GM08714 (cell line): ENCODE measurements around the gene PAPOLG.

Source experiments
- H3K4me3 ChIP-seq: fragments of 200-500 bp; sonication (Bioruptor generic); 2 replicates; pipeline ENCODE4 v1.5.1; 2014; ENCODE audit warnings: mild to moderate bottlenecking, low read length, inconsistent platforms
- ZNF274 ChIP-seq: IDR thresholded peaks from 2 replicates; pipeline ENCODE4 v1.6.1; 2012; ENCODE audit warnings: mild to moderate bottlenecking, low read depth, low read length

Gene PAPOLG

DNA sequence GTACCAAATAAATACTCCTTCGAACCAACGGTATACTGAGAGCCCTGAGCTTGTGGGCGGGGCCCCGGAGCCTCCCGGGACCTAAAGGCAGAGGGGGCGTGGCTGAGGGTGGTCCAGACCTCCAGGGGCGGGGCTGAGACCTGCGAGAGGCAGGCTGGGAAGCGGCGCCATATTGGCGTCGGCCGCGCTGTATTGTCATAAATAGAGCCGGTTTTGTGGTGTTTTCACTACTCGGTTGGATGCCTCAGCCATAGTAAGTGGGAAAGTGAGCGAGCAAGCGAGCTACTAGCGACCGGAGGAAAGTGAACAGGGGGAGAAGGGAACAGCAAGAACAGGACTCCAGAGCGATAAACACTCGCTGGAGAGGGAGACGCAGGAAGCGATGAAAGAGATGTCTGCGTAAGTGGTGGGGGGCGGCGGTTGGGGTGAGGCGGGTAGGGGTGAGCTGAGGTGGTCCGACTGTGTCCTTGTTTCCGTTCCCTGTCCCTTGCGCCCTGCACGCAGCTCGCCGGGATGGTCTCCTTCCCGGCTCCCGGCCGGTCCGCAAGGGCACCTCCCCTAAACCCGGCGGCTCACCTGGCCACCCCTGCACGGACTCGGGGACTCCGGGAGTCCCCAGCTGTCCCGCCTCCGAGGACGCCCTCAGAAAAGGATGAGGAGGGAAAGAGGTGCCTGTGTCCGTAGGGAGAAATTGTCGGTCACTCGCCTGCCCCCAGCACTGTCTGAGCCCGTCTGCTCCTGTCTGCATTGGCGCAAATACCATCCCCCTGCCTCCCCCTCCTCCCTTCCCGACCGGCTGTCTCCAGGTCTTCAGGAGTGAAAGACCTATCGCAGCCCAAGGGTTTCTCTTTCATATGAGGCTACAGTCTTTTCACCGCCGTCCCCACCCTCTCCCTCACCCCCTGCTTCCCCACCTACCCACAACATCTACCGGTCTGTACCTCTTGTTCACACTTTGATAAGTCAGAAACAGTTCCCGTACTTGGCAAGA lies at the start of gene PAPOLG:
Gene PAPOLG (plus strand): TSS at position 172 of the 991 bp plus-strand sequence. CDS start 211 bp downstream, at position 383.
- peak within 1 kb of the TSS; percentile 81 for H3K4me3 ChIP-seq
- no peak for TF ChIP-seq ZNF274

DNA sequence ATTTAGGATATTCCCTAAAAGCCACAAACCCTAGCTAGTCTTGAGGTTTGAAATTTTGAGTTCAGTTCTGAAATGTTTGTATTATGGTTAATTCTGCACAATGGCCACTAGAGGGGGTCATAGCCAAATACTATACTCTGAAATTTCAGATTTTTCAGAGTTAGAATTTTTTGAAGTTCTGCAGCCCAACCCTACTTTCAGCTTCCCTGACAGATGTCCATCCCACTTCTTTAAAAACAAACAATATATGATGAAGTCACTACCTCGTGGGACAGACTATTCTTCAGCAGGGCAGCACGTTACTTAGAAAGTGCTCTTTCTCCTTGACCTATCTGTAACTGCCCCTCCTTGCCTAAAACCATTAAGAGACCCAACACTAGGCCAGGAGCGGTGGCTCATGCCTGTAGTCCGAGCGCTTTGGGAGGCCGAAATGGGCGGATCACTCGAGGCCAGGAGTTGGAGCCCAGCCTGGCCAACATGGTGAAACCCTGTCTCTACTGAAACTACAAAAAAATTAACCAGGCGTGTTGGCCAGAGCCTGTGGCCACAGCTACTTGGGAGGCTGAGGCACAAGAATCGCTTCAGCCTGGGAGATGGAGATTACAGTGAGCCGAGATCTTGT lies 48.2 kb upstream of the PAPOLG start:
- no peak overlapping the region for H3K4me3 ChIP-seq
- no peak for TF ChIP-seq ZNF274

GRCh38 chr2:60708630-60709320 lies 47.3 kb upstream of the PAPOLG start:
- H3K4me3 ChIP-seq, result no peak overlapping the region
- no peak for TF ChIP-seq ZNF274

DNA sequence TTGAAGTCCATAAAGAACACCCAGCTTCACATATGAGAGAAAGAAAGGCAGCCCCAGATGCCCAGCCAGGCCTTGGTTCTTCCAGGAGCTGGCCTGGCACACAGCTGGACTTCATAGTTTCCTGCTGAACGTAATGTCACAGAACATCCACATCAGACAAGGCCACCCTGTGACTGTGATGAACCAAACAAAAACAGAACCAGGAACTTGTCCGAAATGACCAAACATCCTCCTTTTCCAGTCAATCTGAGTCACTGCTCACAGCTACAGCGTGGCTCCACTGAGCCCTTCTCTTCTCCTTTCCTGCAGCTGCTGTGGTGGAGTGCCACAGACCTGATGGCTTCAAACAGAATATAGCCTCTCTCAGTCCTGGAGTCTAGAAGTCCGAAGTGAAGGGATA lies 45.4 kb upstream of the PAPOLG start:
- TF ChIP-seq ZNF274, result no peak
- H3K4me3 ChIP-seq, result no peak overlapping the region

DNA sequence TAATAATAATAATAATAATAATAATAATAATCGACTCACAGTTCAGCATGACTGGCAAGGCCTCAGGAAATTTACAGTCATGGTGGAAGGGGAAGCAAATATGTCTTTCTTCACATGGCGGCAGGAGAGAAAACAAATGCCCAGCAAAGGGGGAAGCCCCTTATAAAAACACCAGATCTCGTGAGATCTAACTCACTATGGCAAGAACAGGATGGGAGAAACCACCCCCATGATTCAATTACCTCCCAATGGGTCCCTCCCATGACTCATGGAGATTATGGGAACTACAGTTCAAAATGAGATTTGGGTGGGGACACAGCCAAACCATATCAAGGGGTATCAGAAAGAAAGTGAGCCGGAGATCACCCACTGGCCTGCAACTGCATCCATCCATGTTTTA lies 40.5 kb upstream of the PAPOLG start:
- TF ChIP-seq ZNF274, result no peak
- H3K4me3 ChIP-seq, result no peak overlapping the region

DNA sequence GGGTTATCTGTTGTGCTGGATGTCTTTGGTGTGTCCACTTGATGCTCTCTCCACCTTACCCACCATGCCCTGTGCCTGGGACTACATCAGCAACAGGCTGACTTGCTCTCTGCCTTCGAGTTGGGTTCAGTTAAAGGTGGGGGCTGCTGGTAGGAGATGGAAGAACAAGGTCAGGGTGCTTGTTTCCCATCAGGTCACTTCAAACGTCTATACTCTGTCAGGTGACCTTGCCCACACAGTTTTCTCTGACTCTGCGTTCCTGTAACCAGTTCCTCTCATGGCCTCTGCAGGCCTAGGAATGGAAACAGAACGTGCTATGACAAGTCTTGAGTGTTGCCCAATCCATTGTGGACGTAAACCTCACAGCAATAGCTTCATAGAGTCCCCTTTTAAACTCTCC lies 38.4 kb upstream of the PAPOLG start:
- no peak for TF ChIP-seq ZNF274
- H3K4me3 ChIP-seq, result no peak overlapping the region

DNA sequence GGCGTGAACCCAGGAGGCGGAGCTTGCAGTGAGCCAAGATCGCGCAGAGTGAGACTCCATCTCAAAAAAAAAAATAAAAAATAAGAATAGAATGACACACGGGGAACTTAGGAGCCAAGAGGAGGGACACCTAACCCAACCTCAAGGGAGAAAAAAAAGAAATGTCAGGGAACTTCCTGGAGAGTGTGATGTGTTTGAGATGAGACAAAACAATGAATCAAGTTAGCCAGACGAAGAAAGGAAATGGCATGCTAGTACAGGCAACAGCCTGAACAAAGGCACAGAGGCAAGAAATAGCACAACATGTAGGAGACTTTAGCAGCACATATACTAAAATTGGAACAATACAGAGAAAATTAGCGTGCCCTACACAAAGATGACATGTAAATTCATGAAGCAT lies 36.7 kb upstream of the PAPOLG start:
- no peak overlapping the region for H3K4me3 ChIP-seq
- no peak for TF ChIP-seq ZNF274

DNA sequence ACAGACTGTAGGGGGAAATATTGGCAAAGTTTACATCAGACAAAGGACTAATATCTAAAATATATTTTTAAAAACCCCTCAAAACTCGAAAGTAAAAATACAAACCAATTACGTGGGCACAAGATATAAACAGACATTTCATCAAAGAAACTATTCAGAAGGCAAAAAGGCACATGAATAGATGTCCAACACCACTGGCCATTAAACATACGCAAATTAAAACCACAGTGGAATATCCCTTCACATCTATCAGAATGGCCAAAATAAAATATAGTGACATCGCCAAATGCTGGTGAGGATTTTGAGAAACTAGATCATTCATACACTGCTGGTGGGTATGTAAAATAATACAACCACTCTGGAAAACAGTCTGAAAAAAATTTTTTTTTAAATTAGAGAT lies 30.6 kb upstream of the PAPOLG start:
- no peak for TF ChIP-seq ZNF274
- H3K4me3 ChIP-seq, result no peak overlapping the region

DNA sequence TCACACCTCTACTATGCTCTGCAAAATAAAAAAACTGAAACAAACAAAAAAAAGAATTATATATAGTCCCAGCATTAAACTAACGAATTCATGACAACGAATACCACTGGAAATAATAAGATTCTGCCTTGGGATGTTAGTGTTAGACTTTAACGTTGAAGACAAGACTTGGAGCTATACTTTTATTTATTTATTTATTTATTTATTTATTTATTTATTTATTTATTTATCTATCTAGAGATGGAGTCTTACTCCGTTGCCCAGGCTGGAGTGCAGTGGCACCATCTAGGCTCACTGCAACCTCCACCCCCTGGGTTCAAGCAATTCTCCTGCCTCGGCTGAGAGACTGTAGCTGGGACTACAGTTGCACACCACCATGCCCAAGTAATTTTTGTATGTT lies 27.2 kb upstream of the PAPOLG start:
- H3K4me3 ChIP-seq, result no peak overlapping the region
- TF ChIP-seq ZNF274, result no peak

DNA sequence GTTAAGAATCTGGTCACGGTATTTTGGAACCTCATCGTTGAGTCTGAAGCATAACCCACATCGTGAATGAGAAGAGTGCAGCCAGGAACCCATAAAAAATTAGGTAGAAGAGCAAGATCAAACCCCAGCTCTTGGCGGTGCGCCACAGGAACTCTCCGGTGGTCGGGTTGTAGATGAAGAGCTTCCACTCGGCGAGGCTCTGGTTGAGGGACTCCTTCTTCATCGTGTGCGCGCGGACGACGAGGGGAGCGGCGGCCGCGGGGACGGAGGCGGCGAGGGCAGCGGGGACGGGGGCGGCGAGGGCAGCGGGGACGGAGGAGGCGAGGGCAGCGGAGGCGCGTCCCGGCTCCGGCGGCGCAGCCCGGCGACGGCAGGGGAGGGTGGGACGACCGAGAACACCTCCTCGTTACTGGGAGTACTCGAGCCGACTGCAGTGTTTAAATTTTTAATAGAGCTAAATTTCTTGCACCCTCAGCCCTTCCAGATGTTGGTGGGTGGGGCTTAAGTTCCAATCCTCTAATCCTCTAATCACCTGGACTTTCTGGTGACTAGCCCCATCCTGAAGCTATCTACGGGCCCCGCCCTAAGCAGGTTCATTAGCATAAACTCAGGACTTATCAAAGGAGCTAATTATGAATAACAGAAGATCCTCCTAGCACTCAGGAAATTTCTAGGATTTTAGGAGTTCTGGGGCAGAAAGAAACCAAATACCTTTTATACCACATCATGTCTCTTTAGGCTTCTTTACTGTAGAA lies 20.4 kb upstream of the PAPOLG start:
- no peak for TF ChIP-seq ZNF274
- H3K4me3 ChIP-seq, result peak overlapping the region; percentile 48; the same call in 1 of the 2 replicates

DNA sequence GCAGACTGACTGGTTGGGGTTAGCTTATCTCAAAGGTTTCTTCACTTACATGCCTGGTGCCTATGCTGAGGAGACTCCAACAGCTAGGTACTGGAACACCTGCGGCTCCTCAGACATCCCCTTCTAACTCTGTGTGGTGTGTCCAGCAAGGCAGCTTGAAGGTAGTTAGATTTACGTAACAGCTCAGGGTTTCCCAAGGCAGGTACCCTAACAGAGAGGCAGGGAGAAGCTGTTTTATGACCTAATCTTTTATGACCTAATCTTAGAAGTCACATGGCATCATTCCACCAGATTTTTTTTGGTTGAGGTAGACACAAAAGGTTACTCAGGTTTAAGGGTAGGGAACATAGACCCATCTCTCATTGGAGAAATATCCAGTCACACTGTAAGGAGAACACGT lies 17.4 kb upstream of the PAPOLG start:
- no peak for TF ChIP-seq ZNF274
- H3K4me3 ChIP-seq, result no peak overlapping the region

DNA sequence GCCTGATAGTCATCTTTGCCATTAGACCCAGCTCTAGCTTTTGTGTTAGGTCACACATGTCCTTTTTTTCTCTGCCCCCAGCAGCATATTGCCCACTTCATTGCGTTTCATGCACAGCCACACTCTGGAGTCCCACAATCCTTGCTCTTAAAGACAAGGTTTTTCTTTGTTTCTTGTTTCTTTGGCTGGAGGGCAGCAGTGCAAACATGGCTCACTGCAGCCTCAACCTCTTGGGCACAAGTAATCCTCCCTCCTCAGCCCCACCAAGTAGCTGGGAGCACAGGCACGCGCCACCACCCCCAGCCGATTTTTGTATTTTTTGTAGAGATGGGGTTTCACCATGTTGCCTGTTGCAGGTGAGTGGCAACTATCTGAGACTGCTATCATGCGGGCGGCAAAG lies 16.9 kb upstream of the PAPOLG start:
- no peak overlapping the region for H3K4me3 ChIP-seq
- no peak for TF ChIP-seq ZNF274

GRCh38 chr2:60741576-60741975 lies 14.5 kb upstream of the PAPOLG start:
- no peak for TF ChIP-seq ZNF274
- no peak overlapping the region for H3K4me3 ChIP-seq

DNA sequence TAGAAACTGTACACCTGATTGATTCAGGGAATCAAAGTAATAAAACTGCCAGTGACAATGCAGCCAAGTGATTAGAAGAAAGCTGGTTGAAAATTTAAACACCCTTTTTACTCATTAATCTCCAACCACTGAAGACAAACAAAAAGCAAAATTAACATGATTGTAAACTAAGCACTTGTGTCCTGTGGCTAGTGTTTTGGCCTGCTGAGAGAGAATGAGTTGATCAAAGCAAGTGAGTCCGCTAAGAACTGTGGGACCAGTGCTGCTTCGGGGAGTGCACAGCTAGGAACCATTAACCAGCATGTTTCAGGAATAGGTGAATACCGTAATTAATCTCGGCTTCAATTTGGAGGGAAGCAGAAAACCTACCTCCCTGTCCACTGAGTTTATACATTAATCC lies 13.6 kb upstream of the PAPOLG start:
- H3K4me3 ChIP-seq, result no peak overlapping the region
- TF ChIP-seq ZNF274, result no peak
